ENCODE data around the gene NDUFAF7.

The NDUFAF7 gene

GRCh38 chr2:37263839-37264238 is 32.4 kb downstream of the NDUFAF7 start:
- DNase-seq (no peak), ATAC-seq (ENCODE audit: insufficient read depth, low read depth) (no peak)
- Histone ChIP-seq H4K20me1 (ENCODE audit: insufficient read depth, low read length) (no peaks in the 10 kb centered on the region), H3K9me3 (ENCODE audit: insufficient read depth, low read length, severe bottlenecking) (no peaks in the 10 kb centered on the region), H3K4me2 (ENCODE audit: insufficient read depth, low read length) (no peak overlapping the region), H2AFZ (ENCODE audit: low read depth, low read length) (no peak overlapping the region), H3K36me3 (ENCODE audit: insufficient read depth, low read length) (peaks cover 65% of the 10 kb centered on the region; the same call in 1 of the 2 replicates), H3K79me2 (ENCODE audit: insufficient read depth, low read length) (no peaks in the 10 kb centered on the region), H3K27me3 (ENCODE audit: insufficient read depth, low read length, poor library complexity) (no peaks in the 10 kb centered on the region), H3K4me1 (ENCODE audit: insufficient read depth, low read length) (no peaks in the 10 kb centered on the region), H3K4me3 (ENCODE audit: low read depth in 1 of 2, low read length in 2 of 2) (no peak overlapping the region), H3K27ac (ENCODE audit: low read length) (no peak overlapping the region), H3K9ac (ENCODE audit: low read depth, low read length) (no peak overlapping the region)
- TF ChIP-seq EZH2 (IDR thresholded peaks at IDR 0.05; ENCODE audit: borderline replicate concordance, low read depth, low read length, severe bottlenecking) (no peak), CTCF (IDR thresholded peaks at IDR 0.05; ENCODE audit: borderline replicate concordance, extremely low read depth, low read length, poor library complexity, severe bottlenecking) (no peak)

GRCh38 chr2:37267685-37268084 is 36.2 kb downstream of the NDUFAF7 start:
- peaks cover 78% of the 10 kb centered on the region for H3K36me3 ChIP-seq (ENCODE audit: insufficient read depth, low read length)
- DNase-seq, result no peak
- H3K4me3 ChIP-seq (ENCODE audit: low read depth in 1 of 2, low read length in 2 of 2), result no peak overlapping the region
- ATAC-seq (ENCODE audit: insufficient read depth, low read depth), result no peak
- H3K9ac ChIP-seq (ENCODE audit: low read depth, low read length), result no peak overlapping the region
- no peak overlapping the region for H3K27ac ChIP-seq (ENCODE audit: low read length)
- no peaks in the 10 kb centered on the region for H3K79me2 ChIP-seq (ENCODE audit: insufficient read depth, low read length)
- no peak for TF ChIP-seq EZH2 (IDR thresholded peaks at IDR 0.05; ENCODE audit: borderline replicate concordance, low read depth, low read length, severe bottlenecking)
- no peak for TF ChIP-seq CTCF (IDR thresholded peaks at IDR 0.05; ENCODE audit: borderline replicate concordance, extremely low read depth, low read length, poor library complexity, severe bottlenecking)
- H3K4me2 ChIP-seq (ENCODE audit: insufficient read depth, low read length), result no peak overlapping the region
- no peaks in the 10 kb centered on the region for H3K9me3 ChIP-seq (ENCODE audit: insufficient read depth, low read length, severe bottlenecking)
- H4K20me1 ChIP-seq (ENCODE audit: insufficient read depth, low read length), result no peaks in the 10 kb centered on the region
- no peaks in the 10 kb centered on the region for H3K4me1 ChIP-seq (ENCODE audit: insufficient read depth, low read length)
- no peak overlapping the region for H2AFZ ChIP-seq (ENCODE audit: low read depth, low read length)
- H3K27me3 ChIP-seq (ENCODE audit: insufficient read depth, low read length, poor library complexity), result no peaks in the 10 kb centered on the region

DNA sequence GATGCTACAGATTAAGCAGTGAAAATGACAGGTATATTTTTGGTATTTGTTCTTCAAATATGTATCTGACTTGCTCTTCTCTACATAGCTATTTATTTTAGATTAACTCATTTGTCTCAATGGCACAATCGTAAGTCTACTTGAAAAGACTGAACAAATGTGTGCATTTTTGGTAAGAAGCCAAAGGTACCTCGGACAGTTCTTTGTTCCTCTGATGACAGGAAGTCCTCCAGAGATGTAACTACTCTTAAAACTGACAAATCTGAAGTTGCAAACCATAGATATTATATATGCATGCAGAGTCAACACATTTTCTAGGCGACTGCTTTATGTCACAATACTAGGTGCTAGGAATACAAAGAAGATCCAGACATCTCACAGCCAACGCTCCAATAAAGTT is 36.7 kb downstream of the NDUFAF7 start:
- no peaks in the 10 kb centered on the region for H3K4me1 ChIP-seq (ENCODE audit: insufficient read depth, low read length)
- H3K27me3 ChIP-seq (ENCODE audit: insufficient read depth, low read length, poor library complexity), result no peaks in the 10 kb centered on the region
- DNase-seq, result no peak
- TF ChIP-seq CTCF (IDR thresholded peaks at IDR 0.05; ENCODE audit: borderline replicate concordance, extremely low read depth, low read length, poor library complexity, severe bottlenecking) (no peak), EZH2 (IDR thresholded peaks at IDR 0.05; ENCODE audit: borderline replicate concordance, low read depth, low read length, severe bottlenecking) (no peak)
- no peak overlapping the region for H3K4me2 ChIP-seq (ENCODE audit: insufficient read depth, low read length)
- peaks cover 81% of the 10 kb centered on the region for H3K36me3 ChIP-seq (ENCODE audit: insufficient read depth, low read length)
- H2AFZ ChIP-seq (ENCODE audit: low read depth, low read length), result no peak overlapping the region
- H3K4me3 ChIP-seq (ENCODE audit: low read depth in 1 of 2, low read length in 2 of 2), result no peak overlapping the region
- no peak for ATAC-seq (ENCODE audit: insufficient read depth, low read depth)
- H3K9ac ChIP-seq (ENCODE audit: low read depth, low read length), result no peak overlapping the region
- no peaks in the 10 kb centered on the region for H3K79me2 ChIP-seq (ENCODE audit: insufficient read depth, low read length)
- H3K9me3 ChIP-seq (ENCODE audit: insufficient read depth, low read length, severe bottlenecking), result no peaks in the 10 kb centered on the region
- no peak overlapping the region for H3K27ac ChIP-seq (ENCODE audit: low read length)
- H4K20me1 ChIP-seq (ENCODE audit: insufficient read depth, low read length), result no peaks in the 10 kb centered on the region
